SK-N-MC (cell line): ENCODE measurements around the gene PPM1M.

ENCODE experiments used
- DNase-seq: peaks from one replicate; pipeline ENCODE4 v3.0.0-alpha.2; 2011; ENCODE audit warnings: low read depth, low spot score
- H3K27ac ChIP-seq: fragments of 200-600 bp; sonication (generic); 2 replicates; pipeline ENCODE4 v1.5.1; 2016; ENCODE audit warnings: mixed run types
- H3K36me3 ChIP-seq: fragments of 200-600 bp; sonication (generic); 2 replicates; pipeline ENCODE4 v1.6.1; 2017; ENCODE audit warnings: antibody characterized with exemption, low read length, mixed read lengths; ENCODE audit not compliant: insufficient read depth
- H3K4me3 ChIP-seq: fragments of 200-600 bp; sonication (generic); 2 replicates; pipeline ENCODE4 v1.5.1; 2016
- H3K9ac ChIP-seq: fragments of 200-600 bp; sonication (generic); 2 replicates; pipeline ENCODE4 v1.8.0; 2017; ENCODE audit warnings: mixed run types, mixed read lengths; ENCODE audit not compliant: insufficient read length
- H3K9me3 ChIP-seq: fragments of 200-600 bp; sonication (generic); 2 replicates; pipeline ENCODE4 v1.6.1; 2017; ENCODE audit warnings: low read depth, mild to moderate bottlenecking, antibody characterized with exemption, low read length, moderate library complexity, mixed read lengths
- EZH2 ChIP-seq: fragments of 200-600 bp; sonication (generic); IDR thresholded peaks from one replicate; pipeline ENCODE4 v1.6.1; 2017; ENCODE audit warnings: antibody characterized with exemption
- FOXP2 ChIP-seq: optimal IDR thresholded peaks from 2 replicates; pipeline ENCODE3; 2011; ENCODE audit warnings: mild to moderate bottlenecking, moderate library complexity; ENCODE audit not compliant: insufficient read depth; ENCODE audit errors: extremely low read length, control extremely low read depth
- POLR2AphosphoS5 ChIP-seq: IDR thresholded peaks from 2 replicates; pipeline ENCODE4 v1.6.1; 2012; ENCODE audit warnings: mild to moderate bottlenecking, low read depth, low read length, borderline replicate concordance

PPM1M gene

GRCh38 chr3:52289747-52290595, 44.4 kb downstream of the PPM1M start:
- TF ChIP-seq POLR2AphosphoS5 (no peak), EZH2 (no peak), FOXP2 (no peak)
- no peaks in the 10 kb centered on the region for H3K36me3 ChIP-seq
- H3K27ac ChIP-seq: no peak overlapping the region
- no peaks in the 10 kb centered on the region for H3K9me3 ChIP-seq
- no peak for DNase-seq
- H3K4me3 ChIP-seq: no peak overlapping the region
- H3K9ac ChIP-seq: no peak overlapping the region

- Histone ChIP-seq H3K27ac (no peak overlapping the region), H3K36me3 (no peaks in the 10 kb centered on the region), H3K9ac (no peak overlapping the region), H3K4me3 (no peak overlapping the region), H3K9me3 (no peaks in the 10 kb centered on the region)
- no peak for TF ChIP-seq FOXP2
- TF ChIP-seq POLR2AphosphoS5: no peak
- no peak for TF ChIP-seq EZH2
- no peak for DNase-seq
Measured at GRCh38 chr3:52290596-52291507, 45.3 kb downstream of the PPM1M start.

GRCh38 chr3:52291508-52292181, 46.1 kb downstream of the PPM1M start:
- H3K9ac ChIP-seq: no peak overlapping the region
- no peak for DNase-seq
- no peaks in the 10 kb centered on the region for H3K36me3 ChIP-seq
- TF ChIP-seq EZH2 (no peak), POLR2AphosphoS5 (no peak), FOXP2 (no peak)
- no peaks in the 10 kb centered on the region for H3K9me3 ChIP-seq
- no peak overlapping the region for H3K27ac ChIP-seq
- no peak overlapping the region for H3K4me3 ChIP-seq

GRCh38 chr3:52292247-52293065, 46.9 kb downstream of the PPM1M start:
- no peak for TF ChIP-seq FOXP2
- no peak for TF ChIP-seq POLR2AphosphoS5
- TF ChIP-seq EZH2: no peak
- no peaks in the 10 kb centered on the region for H3K36me3 ChIP-seq
- H3K27ac ChIP-seq: no peak overlapping the region
- H3K4me3 ChIP-seq: no peak overlapping the region
- H3K9me3 ChIP-seq: no peaks in the 10 kb centered on the region
- no peak for DNase-seq
- H3K9ac ChIP-seq: no peak overlapping the region

- Histone ChIP-seq H3K4me3 (no peak overlapping the region), H3K9me3 (no peaks in the 10 kb centered on the region), H3K9ac (no peak overlapping the region), H3K36me3 (no peaks in the 10 kb centered on the region), H3K27ac (no peak overlapping the region)
- no peak for DNase-seq
- TF ChIP-seq POLR2AphosphoS5 (no peak), FOXP2 (no peak), EZH2 (no peak)
Measured at GRCh38 chr3:52293491-52294319, 48.1 kb downstream of the PPM1M start.

- no peak overlapping the region for H3K4me3 ChIP-seq
- H3K9ac ChIP-seq: no peak overlapping the region
- DNase-seq: no peak
- H3K9me3 ChIP-seq: no peaks in the 10 kb centered on the region
- no peak overlapping the region for H3K27ac ChIP-seq
- H3K36me3 ChIP-seq: no peaks in the 10 kb centered on the region
- TF ChIP-seq EZH2 (no peak), POLR2AphosphoS5 (no peak), FOXP2 (no peak)
Measured at GRCh38 chr3:52294320-52295150, 49.0 kb downstream of the PPM1M start.
